HEK293T (cell line): ENCODE measurements around the gene XIRP1.

ENCODE experiments used
- ARNT ChIP-seq: fragments of 450-650 bp; IDR thresholded peaks from 2 replicates; pipeline ENCODE4 v1.6.1; 2017; ENCODE audit warnings: mild to moderate bottlenecking
- BHLHE40 ChIP-seq: fragments of 450-650 bp; IDR thresholded peaks from 2 replicates; pipeline ENCODE4 v1.6.1; 2016; ENCODE audit warnings: mild to moderate bottlenecking, moderate library complexity, borderline replicate concordance
- CTBP1 ChIP-seq: fragments of 450-650 bp; IDR thresholded peaks from 2 replicates; pipeline ENCODE4 v1.6.1; 2016; ENCODE audit warnings: borderline replicate concordance
- ELF4 ChIP-seq: fragments of 450-650 bp; IDR thresholded peaks from 2 replicates; pipeline ENCODE4 v1.6.1; 2017; ENCODE audit warnings: antibody characterized with exemption
- FOXA1 ChIP-seq: fragments of 450-650 bp; IDR thresholded peaks from 2 replicates; pipeline ENCODE4 v1.6.1; 2016; ENCODE audit warnings: mild to moderate bottlenecking
- HDGF ChIP-seq: fragments of 450-650 bp; IDR thresholded peaks from 2 replicates; pipeline ENCODE4 v1.6.1; 2017; ENCODE audit warnings: antibody characterized with exemption, borderline replicate concordance
- LEF1 ChIP-seq: fragments of 450-650 bp; IDR thresholded peaks from 2 replicates; pipeline ENCODE4 v1.6.1; 2017; ENCODE audit warnings: mild to moderate bottlenecking, borderline replicate concordance
- PKNOX1 ChIP-seq: fragments of 450-650 bp; IDR thresholded peaks from 2 replicates; pipeline ENCODE4 v1.6.1; 2016
- SUZ12 ChIP-seq: fragments of 450-650 bp; IDR thresholded peaks from 2 replicates; pipeline ENCODE4 v1.6.1; 2016; ENCODE audit warnings: mild to moderate bottlenecking
- TARDBP ChIP-seq: fragments of 450-650 bp; IDR thresholded peaks from 2 replicates; pipeline ENCODE4 v1.6.1; 2016
- ZNF384 ChIP-seq: fragments of 450-650 bp; IDR thresholded peaks from 2 replicates; pipeline ENCODE4 v1.6.1; 2016

- TF ChIP-seq PKNOX1 (no peak), LEF1 (no peak), HDGF (no peak), TARDBP (no peak), ZNF384 (no peak), FOXA1 (no peak), BHLHE40 (no peak), ELF4 (no peak), CTBP1 (no peak), ARNT (no peak), SUZ12 (no peak)
Measured at GRCh38 chr3:39181408-39182335, 10.7 kb downstream of the XIRP1 start.
